HepG2 (cell line): ENCODE data around the gene PLBD2. TPM values are rescaled to one million over a fixed set of nuclear protein-coding genes. Genes with fewer than 3 reads are reported as not detected.
A peak's percentile ranks its signal among the peaks of the same experiment; 100 is the strongest.

ENCODE experiments used
- FIP1L1 ChIP-seq: fragments of 200-400 bp; formaldehyde crosslinking; IDR thresholded peaks from 2 replicates; pipeline ENCODE4 v1.6.1; 2018; ENCODE audit warnings: low read depth, mild to moderate bottlenecking, low read length, moderate library complexity, borderline replicate concordance; ENCODE audit not compliant: insufficient read depth
- GATA4 ChIP-seq: sonication (generic); IDR thresholded peaks from 2 replicates; pipeline ENCODE4 v1.6.1; 2016; ENCODE audit warnings: antibody characterized with exemption, low read depth, borderline replicate concordance
- NCOA1 ChIP-seq: sonication (generic); formaldehyde crosslinking; IDR thresholded peaks from 2 replicates; pipeline ENCODE4 v1.9.0; 2021; ENCODE audit warnings: missing genetic modification reagents
- POLR2AphosphoS5 ChIP-seq: IDR thresholded peaks from 2 replicates; pipeline ENCODE4 v1.6.1; 2012; ENCODE audit warnings: low read depth, low read length
- PRPF4 ChIP-seq: fragments of 200-400 bp; formaldehyde crosslinking; IDR thresholded peaks from 2 replicates; pipeline ENCODE4 v1.6.1; 2016; ENCODE audit warnings: low read length, low read depth; ENCODE audit not compliant: poor library complexity, severe bottlenecking
- RFX5 ChIP-seq: IDR thresholded peaks from 2 replicates; pipeline ENCODE4 v1.6.1; 2011; ENCODE audit warnings: low read depth, low read length, improper control_type of control experiment
- TBX3 ChIP-seq: fragments of 450-650 bp; IDR thresholded peaks from 2 replicates; pipeline ENCODE4 v1.6.1; 2017; ENCODE audit warnings: antibody characterized with exemption, mild to moderate bottlenecking, inconsistent platforms, borderline replicate concordance
- THAP11 ChIP-seq: IDR thresholded peaks from 2 replicates; pipeline ENCODE4 v1.6.1; 2016; ENCODE audit warnings: missing biosample characterization, missing genetic modification reagents
- ZFP82 ChIP-seq: sonication (generic); formaldehyde crosslinking; IDR thresholded peaks from 2 replicates; pipeline ENCODE4 v1.5.1; 2020; ENCODE audit warnings: mild to moderate bottlenecking, missing genetic modification reagents, borderline replicate concordance
- ZNF225 ChIP-seq: sonication (generic); formaldehyde crosslinking; IDR thresholded peaks from 2 replicates; pipeline ENCODE4 v1.4.0; 2020; ENCODE audit warnings: mild to moderate bottlenecking, missing genetic modification reagents
- ZNF30 ChIP-seq: sonication (generic); formaldehyde crosslinking; IDR thresholded peaks from 2 replicates; pipeline ENCODE4 v1.5.0; 2020; ENCODE audit warnings: mild to moderate bottlenecking, missing genetic modification reagents
- ZNF331 ChIP-seq: sonication (generic); formaldehyde crosslinking; IDR thresholded peaks from 2 replicates; pipeline ENCODE4 v1.4.0; 2020; ENCODE audit warnings: missing genetic modification reagents
- ZNF367 ChIP-seq: sonication (generic); formaldehyde crosslinking; IDR thresholded peaks from 2 replicates; pipeline ENCODE4 v1.4.0; 2020; ENCODE audit warnings: missing genetic modification reagents, borderline replicate concordance
- ZNF660 ChIP-seq: sonication (generic); formaldehyde crosslinking; IDR thresholded peaks from 2 replicates; pipeline ENCODE4 v1.5.1; 2020; ENCODE audit warnings: mild to moderate bottlenecking, low read depth, missing genetic modification reagents, borderline replicate concordance
- ZSCAN30 ChIP-seq: sonication (generic); formaldehyde crosslinking; IDR thresholded peaks from 2 replicates; pipeline ENCODE4 v1.5.0; 2020; ENCODE audit warnings: mild to moderate bottlenecking, missing genetic modification reagents
- polyA plus RNA-seq, 8 experiments: library from polyadenylated mRNA; depleted of rRNA in 3 of 8; stranded (reverse) in 7 of 8; unstranded in 1 of 8; fragments of >200 nt; fragmentation: Illumina TruSeq in 4 of 8; extraction: Trizol in 4 of 8; gene quantifications; 2 replicates each; pipeline versions ENCODE4 v1.2.1 to v1.2.3, GENCODE V29; 2011 to 2016; ENCODE audit warnings: low read depth in 4 of 8, missing spikeins in 1 of 8, mixed read lengths in 1 of 8; ENCODE audit not compliant: insufficient read depth in 1 of 8
- total RNA-seq, 5 experiments: library from RNA; depleted of rRNA; stranded (reverse); fragments of >200 nt; fragmentation: Illumina TruSeq; extraction: Trizol; gene quantifications; 2 replicates each; pipeline ENCODE4 v1.2.3, GENCODE V29; 2016; ENCODE audit warnings: low read depth in 1 of 5
- TF ChIP-seq, protein P1 (sequence below): sonication (generic); formaldehyde crosslinking; IDR thresholded peaks from 2 replicates; pipeline ENCODE4 v1.4.0; 2020; ENCODE audit warnings: missing genetic modification reagents, low read depth, mild to moderate bottlenecking, borderline replicate concordance
- TF ChIP-seq, protein P2 (sequence below): sonication (generic); formaldehyde crosslinking; IDR thresholded peaks from 2 replicates; pipeline ENCODE4 v1.4.0; 2020; ENCODE audit warnings: missing genetic modification reagents, borderline replicate concordance
- TF ChIP-seq, protein P3 (sequence below): sonication (generic); formaldehyde crosslinking; IDR thresholded peaks from 2 replicates; pipeline ENCODE4 v1.4.0; 2020; ENCODE audit warnings: mild to moderate bottlenecking, missing genetic modification reagents
- TF ChIP-seq, protein P4 (sequence below): sonication (generic); formaldehyde crosslinking; IDR thresholded peaks from 2 replicates; pipeline ENCODE4 v1.5.0; 2020; ENCODE audit warnings: mild to moderate bottlenecking, missing genetic modification reagents, moderate library complexity
- TF ChIP-seq, protein P5 (sequence below): sonication (generic); formaldehyde crosslinking; IDR thresholded peaks from 2 replicates; pipeline ENCODE4 v1.5.1; 2020; ENCODE audit warnings: mild to moderate bottlenecking, moderate library complexity, missing genetic modification reagents

The PLBD2 gene
- total and polyA plus RNA-seq, 2 of the 13 experiments (the other 11 are each of a cell fraction or from before 2014, with no cell fraction given): 6.7 to 8.5 TPM

DNA sequence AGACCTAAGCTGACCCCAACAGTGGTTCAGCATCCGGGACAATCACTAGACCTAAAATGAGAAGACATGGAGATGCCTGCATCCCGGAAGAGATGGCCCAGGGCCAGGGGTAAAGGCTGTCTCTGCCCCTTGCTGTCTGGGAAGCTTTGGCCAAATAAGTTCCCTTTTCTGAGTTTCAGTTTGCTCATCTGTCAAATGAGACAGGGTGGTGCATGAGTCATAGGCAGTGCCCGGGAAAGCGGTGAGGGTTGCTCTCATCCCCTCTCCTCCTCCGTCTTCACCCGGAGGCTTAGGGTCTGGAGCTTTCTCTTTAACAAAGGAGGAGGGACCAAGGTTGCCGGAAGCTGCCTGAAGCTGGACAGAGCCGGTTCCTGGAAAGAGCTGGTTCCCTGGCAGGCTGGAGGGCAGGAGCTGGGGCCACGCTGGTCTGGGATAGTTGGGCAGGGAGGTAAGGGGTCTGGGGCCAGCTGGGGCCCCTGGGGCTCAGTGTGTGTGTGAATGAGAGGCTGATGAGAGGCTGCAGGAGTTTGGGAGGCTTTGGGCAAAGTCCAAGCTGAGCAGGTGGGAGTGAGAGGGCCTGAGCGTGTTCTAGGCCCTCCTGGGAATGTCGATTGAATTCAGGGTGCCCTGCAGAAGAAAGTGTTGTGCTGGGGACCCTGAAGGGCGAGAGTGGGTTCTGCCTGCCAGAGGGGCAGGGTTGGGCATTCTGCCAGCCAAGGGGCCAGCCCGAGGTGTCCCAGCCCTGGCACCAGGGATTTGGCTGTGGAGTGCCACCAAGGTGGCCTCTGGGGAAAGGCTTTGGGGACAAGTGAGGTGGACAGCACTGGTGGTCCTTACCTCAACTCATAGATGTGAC, 63.9 kb downstream of the PLBD2 start, which contains the start of gene SDSL (continued):
- TF ChIP-seq ZNF367 (no peak), ZSCAN30 (CRISPR knock-in tag) (no peak; the same call in 1 of the 2 replicates), GATA4 (no peak), ZNF30 (CRISPR knock-in tag) (no peak), ZNF660 (CRISPR knock-in tag) (no peak), ZNF331 (CRISPR knock-in tag) (no peak), RFX5 (no peak), FIP1L1 (no peak), NCOA1 (CRISPR knock-in tag) (no peak), THAP11 (CRISPR knock-in tag) (peak; percentile 47; the same call in 1 of the 2 replicates), ZNF225 (CRISPR knock-in tag) (0 out of 2 replicates have a peak, but pooled peaks have one; percentile 38), ZFP82 (CRISPR knock-in tag) (no peak), POLR2AphosphoS5 (peak; percentile 52; the same call in 1 of the 2 replicates), TBX3 (no peak), PRPF4 (no peak)
- TF ChIP-seq, protein P1, sequence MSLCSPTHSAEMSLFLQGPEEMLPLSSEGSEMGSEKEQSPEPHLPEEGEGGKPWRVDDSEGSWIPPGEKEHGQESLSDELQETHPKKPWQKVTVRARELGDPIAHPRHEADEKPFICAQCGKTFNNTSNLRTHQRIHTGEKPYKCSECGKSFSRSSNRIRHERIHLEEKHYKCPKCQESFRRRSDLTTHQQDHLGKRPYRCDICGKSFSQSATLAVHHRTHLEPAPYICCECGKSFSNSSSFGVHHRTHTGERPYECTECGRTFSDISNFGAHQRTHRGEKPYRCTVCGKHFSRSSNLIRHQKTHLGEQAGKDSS (CRISPR knock-in tag): no peak
- TF ChIP-seq, protein P2, sequence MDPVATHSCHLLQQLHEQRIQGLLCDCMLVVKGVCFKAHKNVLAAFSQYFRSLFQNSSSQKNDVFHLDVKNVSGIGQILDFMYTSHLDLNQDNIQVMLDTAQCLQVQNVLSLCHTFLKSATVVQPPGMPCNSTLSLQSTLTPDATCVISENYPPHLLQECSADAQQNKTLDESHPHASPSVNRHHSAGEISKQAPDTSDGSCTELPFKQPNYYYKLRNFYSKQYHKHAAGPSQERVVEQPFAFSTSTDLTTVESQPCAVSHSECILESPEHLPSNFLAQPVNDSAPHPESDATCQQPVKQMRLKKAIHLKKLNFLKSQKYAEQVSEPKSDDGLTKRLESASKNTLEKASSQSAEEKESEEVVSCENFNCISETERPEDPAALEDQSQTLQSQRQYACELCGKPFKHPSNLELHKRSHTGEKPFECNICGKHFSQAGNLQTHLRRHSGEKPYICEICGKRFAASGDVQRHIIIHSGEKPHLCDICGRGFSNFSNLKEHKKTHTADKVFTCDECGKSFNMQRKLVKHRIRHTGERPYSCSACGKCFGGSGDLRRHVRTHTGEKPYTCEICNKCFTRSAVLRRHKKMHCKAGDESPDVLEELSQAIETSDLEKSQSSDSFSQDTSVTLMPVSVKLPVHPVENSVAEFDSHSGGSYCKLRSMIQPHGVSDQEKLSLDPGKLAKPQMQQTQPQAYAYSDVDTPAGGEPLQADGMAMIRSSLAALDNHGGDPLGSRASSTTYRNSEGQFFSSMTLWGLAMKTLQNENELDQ (CRISPR knock-in tag): no peak
- TF ChIP-seq, protein P3, sequence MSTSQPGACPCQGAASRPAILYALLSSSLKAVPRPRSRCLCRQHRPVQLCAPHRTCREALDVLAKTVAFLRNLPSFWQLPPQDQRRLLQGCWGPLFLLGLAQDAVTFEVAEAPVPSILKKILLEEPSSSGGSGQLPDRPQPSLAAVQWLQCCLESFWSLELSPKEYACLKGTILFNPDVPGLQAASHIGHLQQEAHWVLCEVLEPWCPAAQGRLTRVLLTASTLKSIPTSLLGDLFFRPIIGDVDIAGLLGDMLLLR (CRISPR knock-in tag): no peak
- TF ChIP-seq, protein P4, sequence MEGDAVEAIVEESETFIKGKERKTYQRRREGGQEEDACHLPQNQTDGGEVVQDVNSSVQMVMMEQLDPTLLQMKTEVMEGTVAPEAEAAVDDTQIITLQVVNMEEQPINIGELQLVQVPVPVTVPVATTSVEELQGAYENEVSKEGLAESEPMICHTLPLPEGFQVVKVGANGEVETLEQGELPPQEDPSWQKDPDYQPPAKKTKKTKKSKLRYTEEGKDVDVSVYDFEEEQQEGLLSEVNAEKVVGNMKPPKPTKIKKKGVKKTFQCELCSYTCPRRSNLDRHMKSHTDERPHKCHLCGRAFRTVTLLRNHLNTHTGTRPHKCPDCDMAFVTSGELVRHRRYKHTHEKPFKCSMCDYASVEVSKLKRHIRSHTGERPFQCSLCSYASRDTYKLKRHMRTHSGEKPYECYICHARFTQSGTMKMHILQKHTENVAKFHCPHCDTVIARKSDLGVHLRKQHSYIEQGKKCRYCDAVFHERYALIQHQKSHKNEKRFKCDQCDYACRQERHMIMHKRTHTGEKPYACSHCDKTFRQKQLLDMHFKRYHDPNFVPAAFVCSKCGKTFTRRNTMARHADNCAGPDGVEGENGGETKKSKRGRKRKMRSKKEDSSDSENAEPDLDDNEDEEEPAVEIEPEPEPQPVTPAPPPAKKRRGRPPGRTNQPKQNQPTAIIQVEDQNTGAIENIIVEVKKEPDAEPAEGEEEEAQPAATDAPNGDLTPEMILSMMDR: no peak
- TF ChIP-seq, protein P5, sequence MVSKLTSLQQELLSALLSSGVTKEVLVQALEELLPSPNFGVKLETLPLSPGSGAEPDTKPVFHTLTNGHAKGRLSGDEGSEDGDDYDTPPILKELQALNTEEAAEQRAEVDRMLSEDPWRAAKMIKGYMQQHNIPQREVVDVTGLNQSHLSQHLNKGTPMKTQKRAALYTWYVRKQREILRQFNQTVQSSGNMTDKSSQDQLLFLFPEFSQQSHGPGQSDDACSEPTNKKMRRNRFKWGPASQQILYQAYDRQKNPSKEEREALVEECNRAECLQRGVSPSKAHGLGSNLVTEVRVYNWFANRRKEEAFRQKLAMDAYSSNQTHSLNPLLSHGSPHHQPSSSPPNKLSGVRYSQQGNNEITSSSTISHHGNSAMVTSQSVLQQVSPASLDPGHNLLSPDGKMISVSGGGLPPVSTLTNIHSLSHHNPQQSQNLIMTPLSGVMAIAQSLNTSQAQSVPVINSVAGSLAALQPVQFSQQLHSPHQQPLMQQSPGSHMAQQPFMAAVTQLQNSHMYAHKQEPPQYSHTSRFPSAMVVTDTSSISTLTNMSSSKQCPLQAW: 0 out of 2 replicates have a peak, but pooled peaks have one; percentile 28
